Rectal smooth muscle tissue (tissue), 1 donor: ENCODE results near the gene NOL8.

ENCODE experiments used
- H3K27ac ChIP-seq: one replicate; pipeline ENCODE4 v1.7.0; 2013; ENCODE audit warnings: low read depth, low read length, inconsistent platforms
- H3K27me3 ChIP-seq: one replicate; pipeline ENCODE4 v1.7.0; 2013; ENCODE audit warnings: low read length; ENCODE audit not compliant: control insufficient read depth, insufficient read depth
- H3K36me3 ChIP-seq: one replicate; pipeline ENCODE4 v1.7.0; 2013; ENCODE audit warnings: low read length; ENCODE audit not compliant: control insufficient read depth, insufficient read depth
- H3K4me1 ChIP-seq: one replicate; pipeline ENCODE4 v1.7.0; 2013; ENCODE audit warnings: low read length; ENCODE audit not compliant: control insufficient read depth, insufficient read depth
- H3K4me3 ChIP-seq: one replicate; pipeline ENCODE4 v1.7.0; 2013; ENCODE audit warnings: low read length
- H3K9ac ChIP-seq: one replicate; pipeline ENCODE4 v1.7.0; 2013; ENCODE audit warnings: low read length

NOL8 gene

DNA sequence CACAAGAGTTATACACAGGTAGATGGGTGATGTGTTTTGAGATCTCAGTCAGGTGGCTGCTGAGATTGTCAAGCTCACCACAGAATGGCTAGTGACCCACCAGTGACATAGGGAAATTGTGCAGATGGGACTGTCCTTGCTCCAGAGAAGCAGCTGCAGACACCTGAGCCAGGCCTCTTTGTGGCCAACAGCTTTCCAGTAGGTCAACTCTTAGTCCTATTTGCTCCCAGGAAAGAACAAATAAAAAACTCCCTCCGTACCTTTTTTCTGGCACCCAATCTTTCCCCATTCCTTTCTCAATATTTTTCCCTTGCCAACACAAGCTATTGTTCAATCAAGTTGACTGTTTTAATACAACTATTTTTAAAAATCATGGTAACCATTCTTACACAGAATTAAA lies 45.8 kb downstream of the NOL8 start:
- Histone ChIP-seq H3K27ac (no peak overlapping the region), H3K9ac (no peak overlapping the region), H3K4me3 (no peak overlapping the region), H3K27me3 (no peaks in the 10 kb centered on the region), H3K36me3 (peaks cover 12% of the 10 kb centered on the region), H3K4me1 (no peaks in the 10 kb centered on the region)

- no peak overlapping the region for H3K27ac ChIP-seq
- peaks cover 16% of the 10 kb centered on the region for H3K36me3 ChIP-seq
- no peak overlapping the region for H3K4me3 ChIP-seq
- H3K4me1 ChIP-seq: no peaks in the 10 kb centered on the region
- H3K9ac ChIP-seq: no peak overlapping the region
- no peaks in the 10 kb centered on the region for H3K27me3 ChIP-seq
Observed at GRCh38 chr9:92278110-92278509, 47.0 kb downstream of the NOL8 start.

- H3K9ac ChIP-seq: no peak overlapping the region
- no peaks in the 10 kb centered on the region for H3K27me3 ChIP-seq
- no peaks in the 10 kb centered on the region for H3K4me1 ChIP-seq
- H3K4me3 ChIP-seq: no peak overlapping the region
- peaks cover 18% of the 10 kb centered on the region for H3K36me3 ChIP-seq
- H3K27ac ChIP-seq: no peak overlapping the region
Observed at GRCh38 chr9:92276331-92277032, 48.7 kb downstream of the NOL8 start.

DNA sequence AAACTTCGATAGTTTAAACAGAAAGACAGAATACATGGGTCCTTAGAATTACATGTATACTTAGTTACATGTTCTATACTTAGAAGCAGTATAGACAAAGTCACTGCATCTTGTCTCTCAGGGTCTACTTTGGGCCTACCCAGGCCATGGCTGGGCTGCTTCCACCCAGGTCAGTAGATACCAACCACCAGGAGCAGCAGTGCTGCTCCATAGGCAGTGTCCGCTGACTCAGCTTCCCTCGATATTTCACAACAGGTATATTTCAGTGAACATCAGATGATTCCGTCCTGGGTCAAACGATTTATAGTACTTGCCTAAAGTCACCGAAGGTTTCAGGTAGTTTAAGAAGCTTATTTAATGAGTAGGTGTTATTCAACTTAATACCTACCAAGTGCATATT lies 49.6 kb downstream of the NOL8 start:
- no peaks in the 10 kb centered on the region for H3K27me3 ChIP-seq
- no peak overlapping the region for H3K4me3 ChIP-seq
- H3K27ac ChIP-seq: no peak overlapping the region
- H3K36me3 ChIP-seq: peaks cover 25% of the 10 kb centered on the region
- H3K9ac ChIP-seq: no peak overlapping the region
- H3K4me1 ChIP-seq: no peaks in the 10 kb centered on the region

DNA sequence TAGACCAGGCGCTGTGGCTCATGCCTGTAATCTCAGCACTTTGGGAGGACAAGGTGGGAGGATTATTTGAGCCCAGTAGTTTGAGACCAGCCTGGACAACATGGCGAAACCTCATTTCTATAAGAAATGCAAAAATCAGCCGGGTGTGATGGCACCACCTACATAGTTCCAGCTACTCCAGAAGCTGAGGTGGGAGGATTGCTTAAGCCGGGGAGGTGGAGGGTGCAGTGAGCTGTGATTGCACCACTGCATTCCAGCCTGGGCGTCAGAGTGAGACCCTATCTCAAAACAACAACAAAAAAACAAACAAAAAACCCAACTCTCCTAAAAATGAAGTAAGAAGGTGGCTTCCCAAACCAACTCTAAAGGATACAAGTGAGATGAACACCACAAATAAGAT lies 54.6 kb downstream of the NOL8 start:
- H3K4me3 ChIP-seq: no peak overlapping the region

DNA sequence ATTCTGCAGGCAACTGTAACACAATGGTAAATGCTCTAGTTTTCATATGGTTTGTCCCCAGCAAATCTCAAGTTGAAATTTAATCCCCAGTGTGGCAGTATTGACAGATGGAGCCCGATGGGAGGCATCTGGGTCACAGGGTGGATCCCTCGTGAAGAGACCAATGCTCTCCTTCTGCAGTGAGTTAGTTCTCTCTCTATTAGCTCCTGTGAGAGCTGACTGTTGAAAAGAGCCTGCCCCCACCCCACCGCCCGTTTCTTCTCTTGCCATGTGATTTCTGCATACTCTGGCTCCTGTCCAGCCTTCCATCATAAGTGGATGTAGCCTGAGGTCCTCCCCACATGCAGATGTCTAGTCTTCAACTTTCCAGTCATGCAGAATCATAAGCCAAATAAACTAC lies 58.7 kb downstream of the NOL8 start:
- Histone ChIP-seq H3K27ac (no peak overlapping the region), H3K4me1 (no peaks in the 10 kb centered on the region), H3K36me3 (peaks cover 59% of the 10 kb centered on the region), H3K27me3 (no peaks in the 10 kb centered on the region), H3K9ac (no peak overlapping the region), H3K4me3 (no peak overlapping the region)

More for the DNA sequence above, 54.6 kb downstream of the NOL8 start:
- no peaks in the 10 kb centered on the region for H3K4me1 ChIP-seq
- H3K9ac ChIP-seq: no peak overlapping the region
- H3K27ac ChIP-seq: no peak overlapping the region
- H3K27me3 ChIP-seq: no peaks in the 10 kb centered on the region
- peaks cover 50% of the 10 kb centered on the region for H3K36me3 ChIP-seq

GRCh38 chr9:92265154-92265553 lies 60.0 kb downstream of the NOL8 start:
- H3K4me3 ChIP-seq: no peak overlapping the region
- H3K9ac ChIP-seq: no peak overlapping the region
- no peaks in the 10 kb centered on the region for H3K27me3 ChIP-seq
- H3K27ac ChIP-seq: no peak overlapping the region
- H3K36me3 ChIP-seq: peaks cover 58% of the 10 kb centered on the region
- no peaks in the 10 kb centered on the region for H3K4me1 ChIP-seq

GRCh38 chr9:92263131-92263530 lies 62.0 kb downstream of the NOL8 start:
- peaks cover 61% of the 10 kb centered on the region for H3K36me3 ChIP-seq
- H3K9ac ChIP-seq: no peak overlapping the region
- no peak overlapping the region for H3K4me3 ChIP-seq
- no peaks in the 10 kb centered on the region for H3K4me1 ChIP-seq
- H3K27me3 ChIP-seq: no peaks in the 10 kb centered on the region
- no peak overlapping the region for H3K27ac ChIP-seq

DNA sequence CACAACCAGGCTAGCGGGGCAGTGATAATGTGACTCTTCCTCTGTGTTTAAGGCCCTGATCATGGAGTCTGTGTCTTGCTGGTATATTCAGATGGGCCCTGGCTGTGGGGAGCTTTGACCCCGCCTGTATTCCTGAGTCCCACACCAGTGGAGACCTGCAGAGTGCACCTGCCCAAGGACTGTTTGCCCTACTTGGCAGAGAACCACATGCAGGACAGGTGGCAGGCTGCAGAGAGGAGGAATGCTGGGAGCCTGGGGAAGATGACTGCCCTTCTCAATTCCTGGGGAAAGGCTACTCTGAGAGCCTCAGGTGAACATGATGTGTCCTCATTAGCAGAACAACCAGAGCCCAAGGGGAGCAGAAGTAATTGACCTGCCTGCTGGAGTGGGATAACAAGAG lies 67.8 kb downstream of the NOL8 start:
- H3K36me3 ChIP-seq: peaks cover 42% of the 10 kb centered on the region
- H3K4me3 ChIP-seq: no peak overlapping the region
- no peak overlapping the region for H3K27ac ChIP-seq
- no peaks in the 10 kb centered on the region for H3K4me1 ChIP-seq
- no peaks in the 10 kb centered on the region for H3K27me3 ChIP-seq
- no peak overlapping the region for H3K9ac ChIP-seq

DNA sequence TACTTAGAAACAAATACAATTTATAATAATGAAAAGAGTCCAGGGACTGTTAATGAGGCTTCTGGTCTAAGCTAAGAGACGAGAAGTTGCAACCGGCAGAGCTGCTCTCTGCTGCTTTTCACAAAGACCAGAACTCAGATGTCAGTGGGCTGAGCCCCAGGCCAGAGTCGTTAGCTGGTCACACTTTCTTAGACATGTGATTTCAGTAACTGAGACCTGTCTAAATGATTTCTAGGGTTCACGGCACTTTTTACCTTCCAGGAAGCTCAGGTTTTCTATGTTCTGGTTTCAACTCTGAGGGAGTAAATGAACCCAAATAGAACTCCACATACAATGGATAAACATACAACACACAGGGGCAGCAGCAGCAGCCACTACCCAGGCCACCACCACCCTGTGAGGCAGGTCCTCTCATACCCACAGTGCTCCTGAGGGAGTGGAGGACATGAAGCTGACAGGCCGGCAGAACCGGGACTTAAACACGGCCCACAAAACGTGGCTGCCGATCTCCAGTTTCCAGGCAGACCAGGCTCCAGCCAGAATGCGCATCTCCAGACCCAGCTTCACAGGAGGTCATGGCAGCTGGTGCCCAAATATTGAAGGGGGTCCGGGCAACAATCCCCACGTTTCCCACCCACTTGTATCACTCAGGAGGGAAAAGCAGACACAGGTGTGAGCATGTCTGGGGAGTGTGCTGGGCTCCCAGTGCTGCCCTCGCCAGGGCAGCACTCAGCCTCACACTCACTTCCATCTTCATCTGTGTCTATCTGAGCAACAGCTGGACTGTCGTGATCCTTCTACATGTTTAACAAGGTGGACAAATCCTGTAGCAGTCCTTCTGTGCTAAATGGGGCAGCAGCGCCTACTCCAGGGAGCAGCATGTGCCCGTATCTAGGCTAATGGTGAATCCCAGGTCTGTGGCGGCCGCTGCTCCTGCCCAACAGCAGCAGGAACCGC lies 70.5 kb downstream of the NOL8 start:
- H3K36me3 ChIP-seq: peaks cover 40% of the 10 kb centered on the region
- H3K4me1 ChIP-seq: no peaks in the 10 kb centered on the region
- H3K9ac ChIP-seq: no peak overlapping the region
- H3K27me3 ChIP-seq: no peaks in the 10 kb centered on the region
- H3K27ac ChIP-seq: no peak overlapping the region
- H3K4me3 ChIP-seq: no peak overlapping the region

- Histone ChIP-seq H3K27ac (no peak overlapping the region), H3K9ac (no peak overlapping the region), H3K4me1 (no peaks in the 10 kb centered on the region), H3K27me3 (no peaks in the 10 kb centered on the region), H3K36me3 (peaks cover 33% of the 10 kb centered on the region), H3K4me3 (no peak overlapping the region)
Observed at GRCh38 chr9:92253656-92254055, 71.5 kb downstream of the NOL8 start.

GRCh38 chr9:92247981-92248380 lies 77.2 kb downstream of the NOL8 start:
- Histone ChIP-seq H3K9ac (no peak overlapping the region), H3K4me3 (no peak overlapping the region), H3K36me3 (peaks cover 46% of the 10 kb centered on the region), H3K27ac (no peak overlapping the region), H3K4me1 (no peaks in the 10 kb centered on the region), H3K27me3 (no peaks in the 10 kb centered on the region)
